HG03565 (cell line): ENCODE measurements around the gene LBX1.
"Not testable (repeated sequence)": the region's sequence is repeated elsewhere in the genome, so short reads cannot be mapped to it uniquely, and the experiment has no call there.

Experiments used
- ATAC-seq: cut with Tn5 transposase; IDR thresholded peaks from one replicate; pipeline ENCODE4 v1.9.1; 2021; ENCODE audit warnings: mild to moderate bottlenecking, moderate library complexity; ENCODE audit not compliant: unreplicated experiment

Gene LBX1

GRCh38 chr10:101214446-101215396 lies 14.5 kb downstream of the LBX1 start:
- ATAC-seq = no peak

- no peak for ATAC-seq
Measured at GRCh38 chr10:101208543-101208942, 20.7 kb downstream of the LBX1 start.

GRCh38 chr10:101207026-101207425 lies 22.2 kb downstream of the LBX1 start:
- ATAC-seq = no peak

GRCh38 chr10:101202667-101203066 lies 26.6 kb downstream of the LBX1 start:
- not testable (repeated sequence) for ATAC-seq

- not testable (repeated sequence) for ATAC-seq
Measured at GRCh38 chr10:101198326-101198977, 30.8 kb downstream of the LBX1 start.

GRCh38 chr10:101195921-101196320 lies 33.3 kb downstream of the LBX1 start:
- no peak for ATAC-seq

GRCh38 chr10:101189461-101190401 lies 39.5 kb downstream of the LBX1 start:
- ATAC-seq = no peak

- no peak for ATAC-seq
Measured at GRCh38 chr10:101188942-101189341, 40.3 kb downstream of the LBX1 start.

- no peak for ATAC-seq
Measured at GRCh38 chr10:101183458-101184183, 45.6 kb downstream of the LBX1 start.

GRCh38 chr10:101182936-101183335 lies 46.3 kb downstream of the LBX1 start:
- ATAC-seq = no peak
